SK-N-SH treated with all-trans-retinoic acid at 6 μM for 48 hours (cell line): ENCODE data around the gene CHDH.

Source experiments
- ARNTL ChIP-seq: fragments of 450-650 bp; formaldehyde crosslinking; IDR thresholded peaks from 2 replicates; pipeline ENCODE4 v1.5.0; 2020; ENCODE audit warnings: low read depth, mild to moderate bottlenecking, moderate library complexity, borderline replicate concordance
- CSRNP3 ChIP-seq: fragments of 250-450 bp; sonication (Bioruptor Pico); IDR thresholded peaks from 2 replicates; pipeline ENCODE4 v1.5.1; 2021; ENCODE audit warnings: mild to moderate bottlenecking, moderate library complexity
- ESRRG ChIP-seq: fragments of 250-450 bp; sonication (Bioruptor Pico); IDR thresholded peaks from 2 replicates; pipeline ENCODE4 v1.6.1; 2021; ENCODE audit warnings: mild to moderate bottlenecking
- ISL1 ChIP-seq: fragments of 250-450 bp; sonication (Bioruptor Pico); IDR thresholded peaks from 2 replicates; pipeline ENCODE4 v2.1.2; 2022; ENCODE audit warnings: mild to moderate bottlenecking, moderate library complexity
- PATZ1 ChIP-seq: fragments of 250-450 bp; sonication (Bioruptor Pico); IDR thresholded peaks from 2 replicates; pipeline ENCODE4 v1.8.0; 2020; ENCODE audit warnings: mild to moderate bottlenecking, moderate library complexity, borderline replicate concordance
- RARB ChIP-seq: fragments of 250-450 bp; sonication (Bioruptor Pico); IDR thresholded peaks from 2 replicates; pipeline ENCODE4 v1.8.0; 2021; ENCODE audit warnings: mild to moderate bottlenecking, moderate library complexity
- TSHZ2 ChIP-seq: fragments of 250-450 bp; sonication (Bioruptor Pico); IDR thresholded peaks from 2 replicates; pipeline ENCODE4 v1.5.0; 2020; ENCODE audit warnings: mild to moderate bottlenecking, moderate library complexity
- ZFP30 ChIP-seq: fragments of 450-650 bp; formaldehyde crosslinking; IDR thresholded peaks from 2 replicates; pipeline ENCODE4 v1.5.0; 2022; ENCODE audit warnings: mild to moderate bottlenecking, moderate library complexity
- ZNF565 ChIP-seq: fragments of 450-650 bp; formaldehyde crosslinking; conservative IDR thresholded peaks from 2 replicates; pipeline ENCODE4 v1.5.0; 2020; ENCODE audit warnings: low read depth, mild to moderate bottlenecking, moderate library complexity
- ZNF70 ChIP-seq: fragments of 450-650 bp; formaldehyde crosslinking; IDR thresholded peaks from 2 replicates; pipeline ENCODE4 v1.5.0; 2020; ENCODE audit warnings: mild to moderate bottlenecking, moderate library complexity
- TF ChIP-seq, protein P1 (sequence below): fragments of 250-450 bp; sonication (Bioruptor Pico); IDR thresholded peaks from 2 replicates; pipeline ENCODE4 v1.8.0; 2021; ENCODE audit warnings: low read depth, mild to moderate bottlenecking, moderate library complexity, borderline replicate concordance

GRCh38 chr3:53863145-53863544 is 16.9 kb upstream of the CHDH start:
- TF ChIP-seq ZFP30 (no peak), PATZ1 (CRISPR knock-in tag) (no peak), ISL1 (CRISPR knock-in tag) (no peak), CSRNP3 (CRISPR knock-in tag) (no peak), ZNF565 (CRISPR knock-in tag) (no peak), ZNF70 (no peak), TSHZ2 (CRISPR knock-in tag) (no peak), ESRRG (CRISPR knock-in tag) (no peak), RARB (CRISPR knock-in tag) (no peak), ARNTL (CRISPR knock-in tag) (no peak)
- TF ChIP-seq, protein P1, sequence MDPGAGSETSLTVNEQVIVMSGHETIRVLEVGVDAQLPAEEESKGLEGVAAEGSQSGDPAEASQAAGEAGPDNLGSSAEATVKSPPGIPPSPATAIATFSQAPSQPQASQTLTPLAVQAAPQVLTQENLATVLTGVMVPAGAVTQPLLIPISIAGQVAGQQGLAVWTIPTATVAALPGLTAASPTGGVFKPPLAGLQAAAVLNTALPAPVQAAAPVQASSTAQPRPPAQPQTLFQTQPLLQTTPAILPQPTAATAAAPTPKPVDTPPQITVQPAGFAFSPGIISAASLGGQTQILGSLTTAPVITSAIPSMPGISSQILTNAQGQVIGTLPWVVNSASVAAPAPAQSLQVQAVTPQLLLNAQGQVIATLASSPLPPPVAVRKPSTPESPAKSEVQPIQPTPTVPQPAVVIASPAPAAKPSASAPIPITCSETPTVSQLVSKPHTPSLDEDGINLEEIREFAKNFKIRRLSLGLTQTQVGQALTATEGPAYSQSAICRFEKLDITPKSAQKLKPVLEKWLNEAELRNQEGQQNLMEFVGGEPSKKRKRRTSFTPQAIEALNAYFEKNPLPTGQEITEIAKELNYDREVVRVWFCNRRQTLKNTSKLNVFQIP (CRISPR knock-in tag), result no peak
